Measurements from ENCODE around the gene FBXW7. TPM values are rescaled to one million over a fixed set of nuclear protein-coding genes. Genes with fewer than 3 reads are reported as not detected.
A peak's percentile ranks its signal among the peaks of the same experiment; 100 is the strongest.

Gene FBXW7
- total RNA-seq, 6 experiments from 2014 or later: 17.4 to 26.1 (median 19.5) TPM

DNA sequence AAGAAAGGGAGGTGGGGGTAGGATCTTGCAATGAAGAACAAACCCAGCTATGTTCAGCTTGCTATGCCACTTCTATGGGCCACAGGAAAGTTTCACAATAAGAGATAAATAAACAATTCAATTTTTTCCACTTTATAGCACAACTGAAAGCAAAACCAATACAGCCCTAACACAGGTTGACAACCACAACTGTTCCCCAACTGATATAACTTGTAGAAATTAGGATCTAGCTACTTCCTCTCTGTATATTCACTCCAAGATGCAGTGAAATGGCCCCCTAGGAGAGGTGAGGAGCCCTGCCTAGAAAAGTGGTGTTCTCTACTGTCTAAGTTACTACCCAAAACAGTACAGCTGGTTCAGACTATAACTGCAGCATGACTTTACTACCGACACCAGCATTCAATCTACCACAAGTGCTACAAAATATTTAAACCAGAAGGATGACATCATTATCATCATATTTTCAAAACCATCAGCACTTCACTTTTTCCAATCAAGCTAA is 77.0 kb downstream of the FBXW7 start:
- no peaks in the 10 kb centered on the region for H3K9me3 Mint-ChIP-seq
- no peak overlapping the region for H3K4me3 Mint-ChIP-seq
- H3K27me3 Mint-ChIP-seq (ENCODE audit: insufficient read depth): no peaks in the 10 kb centered on the region
- TF ChIP-seq, protein P1, sequence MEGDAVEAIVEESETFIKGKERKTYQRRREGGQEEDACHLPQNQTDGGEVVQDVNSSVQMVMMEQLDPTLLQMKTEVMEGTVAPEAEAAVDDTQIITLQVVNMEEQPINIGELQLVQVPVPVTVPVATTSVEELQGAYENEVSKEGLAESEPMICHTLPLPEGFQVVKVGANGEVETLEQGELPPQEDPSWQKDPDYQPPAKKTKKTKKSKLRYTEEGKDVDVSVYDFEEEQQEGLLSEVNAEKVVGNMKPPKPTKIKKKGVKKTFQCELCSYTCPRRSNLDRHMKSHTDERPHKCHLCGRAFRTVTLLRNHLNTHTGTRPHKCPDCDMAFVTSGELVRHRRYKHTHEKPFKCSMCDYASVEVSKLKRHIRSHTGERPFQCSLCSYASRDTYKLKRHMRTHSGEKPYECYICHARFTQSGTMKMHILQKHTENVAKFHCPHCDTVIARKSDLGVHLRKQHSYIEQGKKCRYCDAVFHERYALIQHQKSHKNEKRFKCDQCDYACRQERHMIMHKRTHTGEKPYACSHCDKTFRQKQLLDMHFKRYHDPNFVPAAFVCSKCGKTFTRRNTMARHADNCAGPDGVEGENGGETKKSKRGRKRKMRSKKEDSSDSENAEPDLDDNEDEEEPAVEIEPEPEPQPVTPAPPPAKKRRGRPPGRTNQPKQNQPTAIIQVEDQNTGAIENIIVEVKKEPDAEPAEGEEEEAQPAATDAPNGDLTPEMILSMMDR (IDR thresholded peaks at IDR 0.05): no peak
- no peak overlapping the region; the same call in 1 of the 2 replicates for H3K27ac Mint-ChIP-seq
- H3K4me1 Mint-ChIP-seq (ENCODE audit: low read depth): peaks cover 66% of the 10 kb centered on the region
- H3K36me3 Mint-ChIP-seq (ENCODE audit: low read depth): no peaks in the 10 kb centered on the region
- no peak for DNase-seq

DNA sequence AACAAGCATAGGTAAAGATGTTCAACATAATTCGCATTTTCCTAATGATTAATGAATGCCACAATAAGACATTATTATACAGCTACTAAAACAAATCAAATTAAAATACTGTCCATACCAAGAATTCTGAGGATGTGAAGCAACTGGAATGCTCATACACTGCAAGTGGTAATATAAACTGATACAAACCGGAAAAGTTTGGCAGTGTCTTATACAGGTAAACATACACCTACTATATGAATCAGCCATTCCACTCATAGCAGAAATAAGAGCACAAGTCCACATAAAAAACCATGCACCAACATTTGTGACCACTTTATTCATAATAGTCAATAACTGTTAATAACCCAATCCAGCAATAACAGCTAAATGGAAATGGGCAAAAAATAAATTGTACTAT is 79.3 kb downstream of the FBXW7 start:
- Mint-ChIP-seq H3K36me3 (ENCODE audit: low read depth) (no peaks in the 10 kb centered on the region), H3K4me3 (no peak overlapping the region), H3K27ac (no peak overlapping the region), H3K4me1 (ENCODE audit: low read depth) (peaks cover 45% of the 10 kb centered on the region), H3K9me3 (no peaks in the 10 kb centered on the region), H3K27me3 (ENCODE audit: insufficient read depth) (no peaks in the 10 kb centered on the region)
- DNase-seq: no peak
- TF ChIP-seq, protein P1 (IDR thresholded peaks at IDR 0.05): no peak

DNA sequence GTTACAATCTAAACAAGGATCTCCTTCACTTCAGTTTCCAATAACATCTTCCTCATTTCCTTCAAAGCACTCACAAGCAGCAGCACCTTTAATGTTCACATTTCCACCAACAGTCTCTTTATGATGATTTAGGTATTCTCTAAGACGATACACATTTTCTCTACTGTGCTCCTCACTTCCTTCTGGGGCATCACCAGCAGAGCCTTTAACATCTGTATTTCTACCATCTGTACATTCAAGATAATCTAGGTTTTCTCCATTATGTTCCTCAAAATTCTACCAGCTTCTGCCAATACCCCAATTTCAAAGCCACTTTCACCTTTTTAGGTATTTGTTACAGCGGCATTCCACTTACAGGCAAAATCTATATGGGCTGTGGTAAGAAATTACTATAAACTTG is 80.6 kb downstream of the FBXW7 start:
- no peak for DNase-seq
- no peaks in the 10 kb centered on the region for H3K36me3 Mint-ChIP-seq (ENCODE audit: low read depth)
- no peaks in the 10 kb centered on the region for H3K27me3 Mint-ChIP-seq (ENCODE audit: insufficient read depth)
- no peaks in the 10 kb centered on the region for H3K9me3 Mint-ChIP-seq
- TF ChIP-seq, protein P1 (IDR thresholded peaks at IDR 0.05): no peak
- no peak overlapping the region for H3K27ac Mint-ChIP-seq
- H3K4me1 Mint-ChIP-seq (ENCODE audit: low read depth): peaks cover 33% of the 10 kb centered on the region
- no peak overlapping the region for H3K4me3 Mint-ChIP-seq

DNA sequence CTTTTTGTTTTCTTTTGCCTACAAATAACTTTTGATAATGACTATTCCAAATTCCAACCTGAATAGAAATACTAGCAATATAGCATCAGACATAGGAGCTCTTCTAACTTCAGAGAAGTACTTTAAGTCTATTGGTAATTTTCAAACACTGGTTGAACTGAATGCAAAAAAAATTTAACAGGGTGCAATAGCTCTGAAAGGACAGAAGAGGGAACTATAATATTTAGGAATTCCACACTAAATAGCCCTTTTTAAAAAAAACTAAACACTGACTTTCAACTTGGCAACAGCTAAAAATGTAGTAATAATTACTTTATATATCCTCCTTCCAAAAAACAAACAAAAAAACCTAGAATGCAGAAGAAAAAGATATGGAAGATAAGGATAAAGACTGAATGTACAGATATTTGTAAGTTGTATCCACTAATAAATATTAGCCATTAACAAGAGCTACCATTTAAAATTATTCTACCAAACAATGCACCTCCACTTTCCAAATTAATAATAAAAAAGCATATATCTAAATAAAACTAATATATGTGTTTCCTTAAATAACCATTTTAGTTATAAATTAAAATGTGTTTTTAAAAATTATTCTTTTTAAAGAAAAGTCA is 81.4 kb downstream of the FBXW7 start:
- peak; percentile 32 for DNase-seq
- Mint-ChIP-seq H3K36me3 (ENCODE audit: low read depth) (no peaks in the 10 kb centered on the region), H3K27ac (no peak overlapping the region), H3K27me3 (ENCODE audit: insufficient read depth) (no peaks in the 10 kb centered on the region), H3K4me1 (ENCODE audit: low read depth) (peaks cover 33% of the 10 kb centered on the region), H3K4me3 (no peak overlapping the region), H3K9me3 (no peaks in the 10 kb centered on the region)
- TF ChIP-seq, protein P1 (IDR thresholded peaks at IDR 0.05): peak; percentile 84

DNA sequence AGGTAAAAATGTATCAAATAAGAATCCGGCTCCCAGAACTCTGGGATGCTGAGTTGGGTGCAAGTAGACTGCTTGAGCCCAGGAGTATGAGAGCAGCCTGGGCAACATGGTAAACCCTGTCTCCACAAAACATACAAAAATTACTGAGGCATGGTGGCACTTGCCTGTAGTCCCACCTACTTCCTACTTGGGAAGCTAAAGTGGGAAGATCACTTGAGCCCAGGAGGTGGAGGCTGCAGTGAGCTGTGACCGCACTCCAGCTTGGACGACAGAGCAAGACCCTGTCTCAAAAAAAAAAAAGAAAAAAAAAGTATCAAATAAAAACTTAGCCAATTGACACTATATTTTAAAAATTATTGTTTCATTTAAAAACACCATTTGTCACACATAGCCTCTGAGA is 84.4 kb downstream of the FBXW7 start:
- H3K9me3 Mint-ChIP-seq: no peaks in the 10 kb centered on the region

More for the DNA sequence above, 84.4 kb downstream of the FBXW7 start:
- Mint-ChIP-seq H3K27ac (no peak overlapping the region), H3K36me3 (ENCODE audit: low read depth) (no peaks in the 10 kb centered on the region), H3K4me1 (ENCODE audit: low read depth) (peaks cover 18% of the 10 kb centered on the region), H3K4me3 (no peak overlapping the region), H3K27me3 (ENCODE audit: insufficient read depth) (no peaks in the 10 kb centered on the region)
- DNase-seq: no peak
- TF ChIP-seq, protein P1 (IDR thresholded peaks at IDR 0.05): no peak
